SK-N-DZ (cell line): ENCODE measurements around the gene MPLKIP.

Source experiments
- small RNA-seq, 2 experiments: library from RNA; depleted of rRNA; stranded (forward); fragments of <200 nt; gene quantifications; one replicate each; pipeline ENCODE3, GENCODE V24; 2014

MPLKIP gene

Small RNAs within 50 kb of the gene (small RNA-seq; reads per million reads assigned to genes)
- 0 reads per million in 2 experiments for gene AC006023.1
- gene AC006023.2, result 0 reads per million in 2 experiments
